OCI-M2 (cell line): ENCODE results near the gene TCF7L2.

Experiments used
- DNase-seq: peaks from one replicate; lab custom pipeline; 2025; ENCODE audit not compliant: unreplicated experiment; lab: John Stamatoyannopoulos, UW

The TCF7L2 gene

DNA sequence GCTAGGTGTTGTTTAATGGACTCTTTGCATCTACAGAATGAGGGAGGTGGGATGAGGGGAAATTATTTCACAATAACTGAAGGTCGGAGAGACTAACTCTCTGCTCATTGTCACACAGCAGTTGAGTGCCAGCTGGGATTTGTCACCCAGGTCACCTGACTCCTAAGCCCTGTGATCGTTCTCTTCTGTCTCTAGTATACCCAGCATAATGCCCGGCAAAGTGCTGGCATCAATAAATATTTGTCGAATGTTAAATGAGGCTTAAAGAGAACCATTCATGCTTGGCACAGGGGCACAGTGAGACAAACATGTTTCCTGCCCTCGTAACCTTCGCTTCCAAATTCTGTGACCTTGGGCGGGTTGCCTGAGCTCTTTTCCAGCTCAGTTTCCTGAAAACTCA is 70.8 kb downstream of the TCF7L2 start:
- no peak for DNase-seq

DNA sequence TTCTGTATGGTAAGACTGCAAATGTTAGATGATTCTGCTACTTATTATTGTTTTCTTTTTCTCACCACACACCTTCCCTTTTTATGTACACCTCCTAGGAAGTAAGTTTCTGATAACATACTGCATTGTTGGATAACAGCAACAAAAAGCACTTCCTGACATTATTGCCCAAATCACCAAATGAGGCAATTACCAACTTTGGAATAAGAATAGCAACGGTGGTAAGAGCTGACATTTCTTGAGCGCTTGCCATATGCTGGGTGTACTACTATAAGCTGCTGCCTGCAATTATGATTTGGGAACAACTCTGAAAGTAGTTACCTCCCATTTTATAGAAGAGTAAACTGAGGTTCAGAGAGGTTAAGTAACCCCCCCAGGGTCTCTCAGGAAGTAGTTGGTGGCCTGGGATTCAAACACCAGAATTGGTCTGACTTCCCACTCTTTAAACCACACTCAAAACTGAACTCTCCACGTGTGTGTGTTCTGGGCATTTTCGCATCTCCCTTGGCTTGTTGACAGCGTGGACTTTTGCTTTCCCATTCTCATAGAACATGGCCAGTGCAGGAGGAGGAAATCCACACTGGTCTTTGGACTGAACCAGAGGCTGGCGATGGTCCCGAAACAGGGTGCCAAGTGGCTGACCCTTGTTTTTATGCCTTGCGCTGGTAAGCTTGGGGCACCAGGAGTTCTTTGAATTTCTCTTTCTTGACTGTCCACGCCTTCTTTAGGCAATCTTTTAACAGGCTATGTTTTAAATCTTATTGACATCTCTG is 71.4 kb downstream of the TCF7L2 start:
- no peak for DNase-seq

DNA sequence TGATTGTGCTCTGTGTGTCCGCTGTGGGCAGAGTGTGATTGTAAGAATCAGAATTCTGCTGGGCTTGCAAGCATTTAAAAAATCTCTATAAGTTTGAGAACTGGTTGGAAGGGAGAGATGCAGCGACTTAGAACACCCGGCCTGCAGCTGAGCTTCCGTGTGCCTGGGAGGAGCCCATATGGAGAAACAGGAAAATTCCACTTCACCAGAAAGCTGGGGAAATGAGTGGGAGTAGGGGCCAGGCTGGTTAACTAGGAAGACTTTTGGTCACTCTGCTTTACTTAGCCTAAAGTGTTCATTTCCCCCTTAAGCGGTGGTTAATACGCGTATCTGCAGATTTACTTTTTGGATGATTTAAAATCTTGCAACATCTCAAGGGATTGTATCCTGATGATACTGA is 72.2 kb downstream of the TCF7L2 start:
- no peak for DNase-seq

DNA sequence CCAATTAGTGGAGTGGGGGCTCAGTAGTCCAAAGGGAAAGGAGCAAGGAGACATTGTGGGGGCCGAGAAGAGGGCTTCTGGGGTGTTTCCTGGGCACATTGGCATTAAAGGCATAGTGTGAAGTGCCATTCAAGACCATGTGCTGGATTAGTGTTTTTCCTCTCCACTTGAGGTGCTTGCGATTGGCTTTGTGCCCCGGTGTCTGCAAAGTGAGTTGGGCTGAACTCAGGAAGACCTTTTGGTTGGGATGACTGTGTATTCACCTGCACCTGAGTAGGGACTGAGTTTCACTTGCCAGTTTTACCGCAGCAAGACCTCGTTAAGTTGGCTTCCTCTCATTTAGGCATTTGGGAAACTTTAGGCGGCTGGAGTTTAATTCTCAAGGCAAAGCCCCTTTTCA is 73.0 kb downstream of the TCF7L2 start:
- DNase-seq: no peak

DNA sequence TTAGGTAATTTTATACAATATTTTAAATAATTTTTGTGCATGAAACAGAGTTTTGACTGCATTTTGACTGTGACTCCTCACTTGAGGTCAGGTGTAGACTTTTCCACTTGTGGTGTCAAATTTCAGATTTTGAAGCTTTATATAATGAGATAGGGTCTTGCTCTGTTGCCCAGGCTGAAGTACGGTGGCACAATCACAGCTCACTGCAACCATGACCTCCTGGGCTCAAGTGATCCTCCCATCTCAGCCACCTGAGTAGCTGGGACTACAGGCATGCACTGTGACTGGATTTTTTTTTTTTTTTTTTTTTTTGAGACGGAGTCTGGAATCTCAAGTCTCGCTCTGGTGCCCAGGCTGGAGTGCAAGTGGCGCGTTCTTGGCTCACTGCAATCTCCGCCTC is 74.9 kb downstream of the TCF7L2 start:
- no peak for DNase-seq

DNA sequence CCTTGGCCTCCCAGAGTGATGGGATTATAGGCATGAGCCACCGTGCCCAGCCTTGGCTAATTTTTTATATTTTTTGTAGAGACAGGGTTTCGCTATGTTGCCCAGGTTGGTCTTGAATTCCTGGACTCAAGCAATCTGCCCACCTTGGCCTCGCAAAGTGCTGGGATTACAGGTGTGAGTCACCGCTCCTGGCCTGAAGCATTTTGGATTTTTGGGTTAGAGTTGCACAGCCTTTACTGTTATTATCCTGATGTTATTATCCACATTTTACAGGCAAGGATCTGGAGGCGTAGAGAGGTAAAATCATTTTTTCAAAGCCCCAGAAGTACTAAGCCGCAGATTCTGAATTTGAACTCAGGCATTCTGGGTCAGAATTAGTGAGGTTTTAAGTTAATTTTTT is 75.4 kb downstream of the TCF7L2 start:
- no peak for DNase-seq

DNA sequence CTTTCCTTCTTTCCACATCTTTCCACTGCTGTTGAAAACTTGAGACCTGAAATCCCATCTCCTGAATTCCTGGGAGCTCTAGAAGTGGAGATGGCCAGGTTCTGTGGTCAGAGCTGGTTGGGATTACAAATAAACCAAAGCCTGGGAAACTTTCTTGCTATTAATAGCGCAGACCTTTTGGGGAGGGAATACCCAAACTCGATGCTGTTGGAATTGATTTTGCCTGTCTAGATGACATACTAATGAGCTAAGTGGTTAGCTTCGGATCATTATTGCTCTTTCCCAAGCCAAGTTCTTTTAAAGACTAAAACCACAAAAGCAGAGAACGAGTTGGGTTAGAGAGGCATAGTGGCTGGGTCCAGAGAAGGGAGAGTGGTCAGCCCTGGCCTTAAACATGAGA is 76.6 kb downstream of the TCF7L2 start:
- DNase-seq: no peak

DNA sequence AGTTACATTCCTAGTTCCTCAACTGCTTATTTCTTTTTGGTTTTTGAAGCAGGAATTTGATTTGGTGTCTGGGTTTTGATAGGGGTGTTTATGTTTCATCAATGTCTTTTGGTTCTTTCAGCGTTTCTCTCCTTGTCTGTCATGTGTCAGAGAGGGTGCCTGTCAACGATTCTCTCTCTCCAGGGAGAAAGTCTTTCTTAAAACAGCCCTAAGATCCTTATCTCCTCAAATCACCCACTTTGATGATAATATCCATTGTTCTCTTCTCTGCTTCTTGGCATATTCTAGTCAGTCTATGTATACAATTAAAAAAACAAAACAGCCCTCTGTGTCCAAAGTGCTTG is 77.2 kb downstream of the TCF7L2 start:
- DNase-seq: no peak

DNA sequence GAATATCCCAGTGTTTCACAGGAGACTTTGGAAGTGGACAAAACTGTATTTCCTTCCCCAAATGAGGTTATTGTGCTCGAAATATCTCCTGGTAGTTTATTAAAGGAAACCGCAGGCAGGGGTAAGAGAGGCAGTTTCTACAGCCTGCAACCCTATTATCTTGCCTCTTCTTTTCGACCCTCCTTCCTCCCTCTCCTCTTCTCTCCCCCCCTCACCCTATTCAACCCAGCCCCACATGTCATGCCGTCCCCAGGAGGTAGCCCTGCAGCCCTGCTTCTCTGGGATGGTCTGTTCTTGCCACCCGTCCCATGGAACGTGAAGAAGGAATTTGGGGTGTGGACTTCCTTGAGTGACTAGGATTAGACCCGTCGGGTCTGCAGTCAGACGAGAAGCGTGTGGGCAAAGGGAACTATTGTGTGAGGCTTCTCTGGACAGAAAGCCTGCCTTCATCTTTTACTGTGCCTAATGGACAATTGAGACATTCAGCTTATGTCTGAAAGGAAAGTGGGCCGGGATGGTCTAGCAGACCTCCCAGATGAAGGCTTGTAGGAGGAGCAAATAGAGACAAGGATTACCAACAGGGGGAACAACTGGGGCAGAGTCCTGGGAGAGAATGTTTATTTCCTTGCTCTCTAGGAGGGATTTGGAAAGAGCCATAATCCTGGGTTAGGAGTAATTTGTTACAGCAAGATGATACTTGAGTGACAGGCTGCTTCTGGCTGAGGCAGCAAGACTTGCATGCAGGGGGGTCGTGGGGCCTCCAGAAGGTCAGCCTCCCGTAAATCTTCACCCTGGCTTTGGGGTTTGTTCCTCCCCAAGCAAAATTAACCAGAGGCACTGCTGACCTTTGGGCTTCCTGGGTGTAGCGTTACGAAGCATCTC is 77.8 kb downstream of the TCF7L2 start:
- no peak for DNase-seq

DNA sequence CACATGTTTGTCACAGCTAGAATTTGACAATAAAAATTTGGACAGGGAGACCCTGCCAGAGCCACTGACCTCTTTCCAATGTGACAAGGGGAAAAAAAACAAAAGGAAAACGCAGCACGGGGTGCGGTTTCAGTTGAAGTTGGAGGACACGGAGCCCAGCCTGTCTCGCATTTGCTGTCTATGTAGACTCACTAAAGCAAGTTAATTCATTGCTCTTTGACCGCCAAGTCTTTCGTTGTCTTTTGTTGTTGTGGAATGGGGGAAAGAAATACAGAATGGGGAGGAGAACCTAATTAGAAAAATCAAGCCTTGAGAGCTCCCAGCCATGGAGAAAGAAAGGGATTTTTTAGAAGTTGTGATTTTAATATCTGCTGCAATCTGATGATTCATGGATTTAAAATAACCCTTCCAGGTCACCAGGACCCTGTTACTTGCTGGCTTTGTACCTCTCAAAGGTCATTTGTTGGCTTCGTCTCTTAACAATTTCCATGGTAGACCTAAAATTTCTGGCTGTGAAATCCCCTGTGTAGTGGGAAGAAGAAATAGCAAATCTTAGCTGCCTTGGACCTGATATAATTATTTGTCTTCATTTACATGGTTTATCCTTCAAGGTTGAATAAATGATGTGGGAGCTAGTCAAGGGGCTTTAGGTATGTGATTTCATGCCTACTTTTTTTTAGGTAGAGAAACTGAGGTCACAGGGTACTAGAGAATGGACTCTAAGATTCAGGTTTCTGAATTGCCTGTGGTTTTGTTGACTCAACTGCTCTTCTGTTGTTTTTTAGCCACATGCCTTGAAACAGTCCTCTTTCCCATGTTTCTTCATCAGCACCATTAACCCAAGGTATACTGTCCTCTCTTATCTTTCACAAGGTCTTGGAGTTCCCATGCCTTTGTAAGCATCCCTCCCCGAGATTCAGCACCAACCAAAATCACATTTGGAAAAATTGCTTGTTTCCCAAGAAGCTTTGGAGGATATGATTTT is 78.7 kb downstream of the TCF7L2 start:
- no peak for DNase-seq

DNA sequence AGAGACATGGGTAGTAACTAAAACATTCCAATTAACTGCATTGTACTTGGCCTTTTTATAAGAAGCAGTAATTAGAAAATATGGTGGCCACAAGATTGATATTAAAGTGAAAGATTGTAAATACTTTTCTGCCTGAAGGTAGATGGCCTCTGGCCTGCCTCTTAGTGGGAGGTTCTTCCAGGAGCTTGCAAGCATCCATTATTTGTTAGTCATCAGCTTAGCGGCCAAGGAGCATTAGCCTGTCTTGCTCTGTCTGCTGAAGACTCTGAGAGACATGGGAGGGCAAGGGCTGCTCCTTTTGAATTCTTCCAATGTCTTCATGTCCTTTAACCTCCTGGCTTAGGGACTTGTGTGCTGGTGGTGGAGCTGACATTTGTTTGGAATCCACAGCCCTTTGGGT is 80.4 kb downstream of the TCF7L2 start:
- DNase-seq: no peak

DNA sequence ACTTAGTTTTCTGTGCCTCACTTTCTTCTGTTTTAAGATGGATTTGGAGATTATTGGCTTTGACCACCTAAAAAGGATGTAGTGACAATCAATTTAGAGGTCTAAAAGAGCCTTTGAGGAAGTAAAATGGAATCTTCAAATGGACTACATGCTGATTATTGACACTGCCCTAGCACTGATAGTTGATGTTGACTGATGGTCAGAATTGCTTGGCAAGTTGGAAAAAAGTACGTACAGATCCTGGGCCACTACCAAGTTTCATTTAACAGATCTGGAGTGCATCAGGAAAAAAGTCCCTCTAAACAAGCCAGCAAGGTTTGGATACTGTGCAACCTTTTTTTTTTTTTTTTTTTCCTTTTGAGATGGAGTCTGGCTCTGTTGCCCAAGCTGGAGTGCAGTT is 81.1 kb downstream of the TCF7L2 start:
- no peak for DNase-seq

DNA sequence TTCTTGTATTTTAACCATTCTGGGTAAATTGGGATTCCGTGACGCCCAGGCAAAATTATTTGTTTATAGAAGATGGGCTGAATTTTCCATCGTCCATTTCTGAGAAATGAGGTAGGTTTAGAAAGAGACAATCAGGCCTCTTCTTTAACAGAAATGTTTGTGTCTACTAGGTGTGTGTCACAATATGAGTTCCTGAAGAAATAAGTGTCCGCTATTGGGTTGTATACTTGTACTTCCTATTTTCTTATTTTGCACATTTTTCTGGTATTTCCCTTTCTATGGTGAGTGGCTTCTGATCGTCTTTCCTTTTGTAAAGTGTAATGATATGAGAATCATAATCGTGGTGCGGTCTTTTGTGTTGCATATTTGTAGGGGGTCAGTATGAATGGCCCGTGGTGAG is 83.9 kb downstream of the TCF7L2 start:
- no peak for DNase-seq

DNA sequence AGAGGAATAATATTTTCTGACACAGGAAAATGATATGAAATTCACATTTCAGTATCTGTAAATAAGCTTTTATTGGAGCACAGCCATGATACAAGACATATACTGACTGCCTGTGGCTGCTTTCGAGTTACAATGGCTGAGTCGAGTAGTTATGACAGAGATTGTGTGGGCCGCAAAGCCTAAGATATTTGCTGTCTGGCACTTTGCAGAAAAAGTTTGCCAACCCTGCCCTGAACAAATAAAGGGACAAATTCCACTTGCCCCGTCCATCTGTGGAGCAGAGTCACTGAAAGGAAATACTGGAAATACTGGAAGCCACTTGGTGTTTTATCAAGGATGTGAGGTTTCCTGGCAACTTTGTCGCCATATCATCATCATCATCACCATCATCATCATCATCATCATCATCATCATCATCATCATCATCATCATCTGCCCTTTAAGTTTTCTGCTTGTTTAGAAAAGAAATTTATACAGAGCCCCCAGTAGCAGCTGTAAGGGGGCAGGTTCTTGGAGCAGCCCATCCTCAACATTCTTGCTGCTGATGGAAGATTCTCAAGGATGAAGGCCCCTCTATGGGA is 85.8 kb downstream of the TCF7L2 start:
- no peak for DNase-seq

DNA sequence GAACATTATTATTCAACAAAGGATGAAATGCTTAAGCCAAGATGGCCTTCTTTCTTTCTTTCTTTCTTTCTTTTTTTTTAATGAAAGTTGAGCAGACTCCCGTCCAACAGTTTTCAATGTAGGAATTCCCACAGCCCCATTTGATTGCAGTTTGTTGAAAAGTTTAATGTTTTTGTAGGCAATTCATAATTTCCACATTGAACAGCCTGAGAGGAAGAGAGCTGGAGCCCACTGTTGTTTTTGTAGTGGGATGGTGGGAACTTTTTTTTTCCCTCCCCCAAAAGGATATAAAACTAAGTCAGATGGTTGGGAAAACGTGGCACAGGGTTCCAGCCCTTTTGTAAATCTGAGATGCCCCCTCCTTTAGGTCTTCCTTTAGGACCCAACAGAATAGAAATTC is 86.6 kb downstream of the TCF7L2 start:
- DNase-seq: no peak

DNA sequence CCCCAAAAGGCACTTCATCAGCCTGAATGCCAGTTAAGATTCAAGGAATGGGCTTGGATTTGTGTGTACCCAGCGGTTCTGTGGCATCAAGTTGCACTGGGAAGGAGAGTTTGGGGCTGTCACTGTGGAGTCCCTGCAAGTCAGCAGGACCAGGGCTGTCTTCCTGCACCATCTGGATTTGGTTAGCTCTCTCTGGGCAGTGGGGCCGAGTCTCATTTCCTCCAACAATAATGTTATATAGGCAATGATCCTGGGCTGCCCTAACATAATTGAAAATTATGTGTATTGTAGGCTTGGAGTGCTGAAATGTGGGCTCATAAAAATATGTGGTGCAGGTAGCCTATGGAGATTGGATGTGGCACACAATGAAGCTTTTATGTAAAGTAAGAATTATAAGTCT is 87.2 kb downstream of the TCF7L2 start:
- no peak for DNase-seq

DNA sequence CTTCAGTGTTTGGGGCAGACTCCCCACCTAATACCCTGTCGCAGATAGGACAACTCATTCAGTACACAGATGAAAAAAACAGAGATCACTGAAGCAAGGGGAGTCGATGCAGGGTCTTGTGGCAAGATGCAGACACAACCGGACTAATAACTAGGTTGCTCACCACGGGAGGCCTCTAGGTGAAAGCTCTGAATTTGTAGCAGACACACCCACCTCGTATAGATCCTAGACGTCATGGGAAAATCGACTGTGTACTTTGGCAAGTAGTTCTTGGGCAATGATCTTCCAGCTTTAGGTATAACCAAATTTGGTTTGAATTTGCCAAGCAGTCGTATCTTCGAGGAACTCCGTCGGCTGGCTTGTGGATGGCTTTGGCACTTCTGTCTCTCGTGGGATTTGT is 88.1 kb downstream of the TCF7L2 start:
- no peak for DNase-seq

DNA sequence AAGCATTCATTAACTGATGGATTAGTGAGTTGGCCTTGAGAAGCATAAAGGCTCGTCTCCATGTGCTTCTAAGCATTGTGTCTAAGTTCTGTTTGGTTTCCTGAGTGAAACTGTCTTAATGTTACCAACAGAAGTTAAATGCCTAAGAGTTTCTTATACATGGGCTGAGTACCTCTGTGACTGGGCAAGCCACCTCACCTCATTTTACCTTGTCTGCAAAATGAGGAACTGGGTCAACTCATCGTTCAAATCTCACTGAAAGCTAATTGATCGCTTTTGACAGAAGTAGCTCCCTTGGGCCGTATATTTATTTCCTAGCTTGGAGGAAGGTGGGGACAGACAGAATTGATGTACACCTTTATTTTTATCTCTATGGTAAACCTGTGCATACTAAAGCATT is 88.9 kb downstream of the TCF7L2 start:
- DNase-seq: no peak

DNA sequence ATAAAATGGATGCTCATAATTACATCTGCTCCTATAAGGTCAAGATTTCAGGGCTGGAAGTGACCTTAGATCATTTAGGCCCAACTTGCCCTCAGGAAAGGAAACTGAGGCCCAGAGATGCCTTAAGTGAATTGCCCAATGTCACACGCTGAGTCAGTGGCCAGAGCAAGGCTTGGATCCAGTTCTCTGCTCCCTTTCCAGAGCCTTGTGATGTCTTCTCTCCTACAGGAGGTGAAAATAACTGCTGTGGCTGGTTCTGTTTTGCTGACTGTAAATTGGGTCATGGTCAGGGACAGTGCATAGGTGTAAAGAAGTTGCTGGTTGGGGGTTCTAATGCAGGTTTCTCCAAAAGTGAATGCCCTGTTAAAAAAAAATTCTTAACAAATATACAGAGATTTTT is 91.3 kb downstream of the TCF7L2 start:
- DNase-seq: no peak

DNA sequence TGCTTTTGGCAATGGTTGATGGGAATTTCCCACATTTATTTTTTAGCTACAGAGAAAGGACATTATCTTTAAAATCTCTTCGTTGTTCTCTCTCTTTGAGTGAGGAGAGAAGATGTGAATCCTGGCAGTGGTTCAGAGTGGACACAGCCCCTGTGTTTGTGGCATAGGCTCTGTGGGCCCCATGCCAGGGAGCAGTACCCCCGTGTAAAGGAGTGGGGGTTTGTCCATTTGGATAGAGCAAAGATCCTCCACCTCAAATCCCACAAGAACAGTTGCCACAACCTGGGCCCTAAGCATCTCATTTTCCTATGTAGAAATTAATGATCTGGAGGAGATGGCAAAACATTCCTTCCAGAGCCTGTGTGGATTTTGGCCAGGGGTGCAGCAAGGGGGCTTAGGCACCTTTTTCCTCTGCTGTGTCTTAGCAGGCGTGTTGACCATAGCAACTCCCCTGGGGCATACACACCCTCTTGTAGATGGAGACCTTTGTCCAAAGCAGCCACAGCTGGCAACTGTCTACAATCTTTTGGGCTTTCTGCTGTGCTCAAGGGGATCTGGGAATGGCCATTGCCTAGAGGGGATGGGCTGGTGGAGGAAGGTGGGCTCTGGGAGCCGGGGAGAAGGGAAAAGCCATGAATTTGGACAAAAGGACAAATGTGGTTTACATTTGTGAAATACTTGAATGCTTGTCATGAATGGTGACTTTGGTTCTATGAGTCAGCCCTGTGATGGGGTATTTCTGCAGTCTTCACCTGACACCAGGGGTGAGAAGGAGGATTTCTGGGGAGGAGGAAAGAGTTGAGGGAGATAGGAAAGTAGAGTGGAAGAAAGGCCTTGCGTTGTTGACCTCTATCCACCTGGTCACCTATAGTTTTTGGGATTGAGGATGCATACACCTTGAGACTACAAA is 92.0 kb downstream of the TCF7L2 start:
- DNase-seq: no peak
